ENCODE data around the gene BANP.
"Not testable (repeated sequence)": the region's sequence is repeated elsewhere in the genome, so short reads cannot be mapped to it uniquely, and the experiment has no call there.

DNA sequence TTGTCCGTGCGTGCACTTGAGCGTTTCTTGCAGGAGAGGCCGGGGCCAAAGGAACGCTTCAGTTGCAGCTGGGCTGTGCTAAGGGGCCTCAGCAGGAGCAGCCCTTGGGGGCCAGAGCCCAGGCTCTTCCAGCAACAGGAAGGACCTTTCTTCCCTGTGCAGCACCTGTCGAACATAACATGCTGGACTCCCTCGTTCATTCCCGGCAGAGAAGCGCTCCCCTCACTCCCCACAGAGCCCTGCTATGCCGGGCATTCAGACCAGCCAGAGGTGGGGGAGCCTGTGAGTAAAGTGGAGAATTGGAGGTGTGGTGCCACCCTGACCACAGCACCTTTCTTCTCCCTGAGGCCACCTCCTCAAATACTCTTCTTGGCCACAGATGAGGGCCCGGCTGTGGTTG is 94.1 kb downstream of the BANP start:
- not testable (repeated sequence) for TF ChIP-seq EZH2phosphoT487 (IDR thresholded peaks at IDR 0.05; ENCODE audit: insufficient read depth, low read depth); EZH2 (IDR thresholded peaks at IDR 0.05; ENCODE audit: insufficient read depth, poor library complexity, severe bottlenecking)

All from GM23248 (cell line).